ENCODE measurements around the gene PPP1R1B. TPM values are rescaled to one million over a fixed set of nuclear protein-coding genes. Genes with fewer than 3 reads are reported as not detected.

Gene PPP1R1B
- total RNA-seq, 2 donors from 2014 or later = not detected

- DNase-seq (no peak), ATAC-seq (replicated peaks in 1 of 2) (no peak)
- no peak overlapping the region for H3K27ac Mint-ChIP-seq
- no peaks in the 10 kb centered on the region for H3K36me3 Mint-ChIP-seq (ENCODE audit: insufficient read depth in 2 of 2)
- no peaks in the 10 kb centered on the region for H3K9me3 Mint-ChIP-seq
- no peak overlapping the region for H3K4me3 Mint-ChIP-seq
- H3K4me1 Mint-ChIP-seq (ENCODE audit: low read depth) = peaks cover 4% of the 10 kb centered on the region
- H3K27me3 Mint-ChIP-seq (ENCODE audit: low read depth) = peaks cover 5% of the 10 kb centered on the region
These were observed 36.0 kb downstream of the PPP1R1B start for GRCh38 chr17:39662551-39663339.

GRCh38 chr17:39663340-39663687 is 36.6 kb downstream of the PPP1R1B start:
- Mint-ChIP-seq H3K27me3 (ENCODE audit: low read depth) (peaks cover 7% of the 10 kb centered on the region), H3K4me3 (no peak overlapping the region), H3K27ac (no peak overlapping the region), H3K36me3 (ENCODE audit: insufficient read depth in 2 of 2) (no peaks in the 10 kb centered on the region), H3K4me1 (ENCODE audit: low read depth) (peaks cover 5% of the 10 kb centered on the region), H3K9me3 (no peaks in the 10 kb centered on the region)
- DNase-seq (no peak), ATAC-seq (replicated peaks in 1 of 2) (no peak)

GRCh38 chr17:39663688-39664580 is 37.2 kb downstream of the PPP1R1B start:
- H3K4me3 Mint-ChIP-seq = no peak overlapping the region
- peaks cover 10% of the 10 kb centered on the region for H3K4me1 Mint-ChIP-seq (ENCODE audit: low read depth)
- peaks cover 13% of the 10 kb centered on the region for H3K27me3 Mint-ChIP-seq (ENCODE audit: low read depth)
- DNase-seq (no peak), ATAC-seq (replicated peaks in 1 of 2) (no peak)
- H3K27ac Mint-ChIP-seq = no peak overlapping the region
- H3K36me3 Mint-ChIP-seq (ENCODE audit: insufficient read depth in 2 of 2) = no peaks in the 10 kb centered on the region
- H3K9me3 Mint-ChIP-seq = no peaks in the 10 kb centered on the region

- peaks cover 7% of the 10 kb centered on the region for H3K4me1 Mint-ChIP-seq (ENCODE audit: low read depth)
- peaks cover 19% of the 10 kb centered on the region for H3K27me3 Mint-ChIP-seq (ENCODE audit: low read depth)
- H3K9me3 Mint-ChIP-seq = no peaks in the 10 kb centered on the region
- H3K27ac Mint-ChIP-seq = no peak within 1 kb of the TSS
- H3K4me3 Mint-ChIP-seq = no peak within 1 kb of the TSS
- ATAC-seq (replicated peaks in 1 of 2) = no peak
- no peaks in the 10 kb centered on the region for H3K36me3 Mint-ChIP-seq (ENCODE audit: insufficient read depth in 2 of 2)
- DNase-seq = no peak
These were observed 38.1 kb downstream of the PPP1R1B start, which contains the start of gene TCAP for GRCh38 chr17:39664581-39665561. TCAP (plus strand) TSS chr17:39665349; CDS start chr17:39665360, 11 bp downstream.

- no peak for ATAC-seq (replicated peaks in 1 of 2)
These were observed 39.0 kb downstream of the PPP1R1B start for GRCh38 chr17:39665642-39666224.

GRCh38 chr17:39666231-39666600 is 39.5 kb downstream of the PPP1R1B start:
- Mint-ChIP-seq H3K9me3 (no peaks in the 10 kb centered on the region), H3K27ac (no peak overlapping the region)

More at GRCh38 chr17:39665642-39666224, 39.0 kb downstream of the PPP1R1B start:
- H3K9me3 Mint-ChIP-seq = no peaks in the 10 kb centered on the region
- DNase-seq = no peak
- H3K27me3 Mint-ChIP-seq (ENCODE audit: low read depth) = peaks cover 19% of the 10 kb centered on the region
- peaks cover 5% of the 10 kb centered on the region for H3K4me1 Mint-ChIP-seq (ENCODE audit: low read depth)
- H3K4me3 Mint-ChIP-seq = no peak overlapping the region
- H3K27ac Mint-ChIP-seq = no peak overlapping the region
- H3K36me3 Mint-ChIP-seq (ENCODE audit: insufficient read depth in 2 of 2) = no peaks in the 10 kb centered on the region

GRCh38 chr17:39666601-39667261 is 40.0 kb downstream of the PPP1R1B start:
- ATAC-seq (replicated peaks in 1 of 2) = no peak
- Mint-ChIP-seq H3K36me3 (ENCODE audit: insufficient read depth in 2 of 2) (no peaks in the 10 kb centered on the region), H3K9me3 (no peaks in the 10 kb centered on the region), H3K27ac (no peak overlapping the region), H3K4me3 (peak overlapping the region; percentile 51 to 57), H3K4me1 (ENCODE audit: low read depth) (peaks cover 5% of the 10 kb centered on the region), H3K27me3 (ENCODE audit: low read depth) (peaks cover 19% of the 10 kb centered on the region)
- DNase-seq = no peak

More at GRCh38 chr17:39666231-39666600, 39.5 kb downstream of the PPP1R1B start:
- no peaks in the 10 kb centered on the region for H3K36me3 Mint-ChIP-seq (ENCODE audit: insufficient read depth in 2 of 2)
- no peak overlapping the region for H3K4me3 Mint-ChIP-seq
- ATAC-seq (replicated peaks in 1 of 2) = no peak
- H3K27me3 Mint-ChIP-seq (ENCODE audit: low read depth) = peaks cover 19% of the 10 kb centered on the region
- H3K4me1 Mint-ChIP-seq (ENCODE audit: low read depth) = peaks cover 5% of the 10 kb centered on the region
- no peak for DNase-seq

- H3K36me3 Mint-ChIP-seq (ENCODE audit: insufficient read depth in 2 of 2) = no peaks in the 10 kb centered on the region
- peaks cover 5% of the 10 kb centered on the region for H3K4me1 Mint-ChIP-seq (ENCODE audit: low read depth)
- peak in 1 of 2 donors; percentile 30 for DNase-seq
- no peaks in the 10 kb centered on the region for H3K9me3 Mint-ChIP-seq
- H3K27me3 Mint-ChIP-seq (ENCODE audit: low read depth) = peaks cover 19% of the 10 kb centered on the region
- peak overlapping the region; percentile 64 to 77 for H3K4me3 Mint-ChIP-seq
- no peak for ATAC-seq (replicated peaks in 1 of 2)
- H3K27ac Mint-ChIP-seq = no peak overlapping the region
These were observed 40.7 kb downstream of the PPP1R1B start for GRCh38 chr17:39667262-39667944.

GRCh38 chr17:39667945-39668924 is 41.5 kb downstream of the PPP1R1B start, which contains the start of gene PNMT:
PNMT (plus strand) TSS chr17:39668453; CDS start chr17:39668476, 23 bp downstream.
- peak within 1 kb of the TSS; percentile 64 to 77 for H3K4me3 Mint-ChIP-seq
- H3K36me3 Mint-ChIP-seq (ENCODE audit: insufficient read depth in 2 of 2) = no peaks in the 10 kb centered on the region
- H3K4me1 Mint-ChIP-seq (ENCODE audit: low read depth) = peaks cover 5% of the 10 kb centered on the region
- peak; percentile 79 to 82 for ATAC-seq (replicated peaks in 1 of 2)
- H3K9me3 Mint-ChIP-seq = no peaks in the 10 kb centered on the region
- peak within 1 kb of the TSS; percentile 62 for H3K27ac Mint-ChIP-seq
- DNase-seq = peak; percentile 83 to 85
- peaks cover 19% of the 10 kb centered on the region for H3K27me3 Mint-ChIP-seq (ENCODE audit: low read depth)

GRCh38 chr17:39669897-39670735 is 43.4 kb downstream of the PPP1R1B start:
- no peaks in the 10 kb centered on the region for H3K36me3 Mint-ChIP-seq (ENCODE audit: insufficient read depth in 2 of 2)

More at GRCh38 chr17:39669897-39670735, 43.4 kb downstream of the PPP1R1B start:
- peaks cover 5% of the 10 kb centered on the region for H3K4me1 Mint-ChIP-seq (ENCODE audit: low read depth)
- DNase-seq (no peak), ATAC-seq (replicated peaks in 1 of 2) (no peak)
- no peak overlapping the region for H3K27ac Mint-ChIP-seq
- H3K9me3 Mint-ChIP-seq = no peaks in the 10 kb centered on the region
- H3K27me3 Mint-ChIP-seq (ENCODE audit: low read depth) = peaks cover 19% of the 10 kb centered on the region
- H3K4me3 Mint-ChIP-seq = no peak overlapping the region
